GM18498 (cell line): ENCODE data around the gene BMP7.

ENCODE experiments used
- ATAC-seq: cut with Tn5 transposase; IDR thresholded peaks from one replicate; pipeline ENCODE4 v1.9.1; 2021; ENCODE audit warnings: mild to moderate bottlenecking, moderate library complexity; ENCODE audit not compliant: unreplicated experiment

BMP7 gene

GRCh38 chr20:57177636-57178280, 88.7 kb downstream of the BMP7 start:
- ATAC-seq, result no peak

- ATAC-seq, result no peak
These were observed 89.6 kb downstream of the BMP7 start for GRCh38 chr20:57176842-57177241.

- ATAC-seq, result no peak
These were observed 90.9 kb downstream of the BMP7 start for GRCh38 chr20:57175397-57176010.

- ATAC-seq, result no peak
These were observed 91.7 kb downstream of the BMP7 start for GRCh38 chr20:57174737-57175136.

DNA sequence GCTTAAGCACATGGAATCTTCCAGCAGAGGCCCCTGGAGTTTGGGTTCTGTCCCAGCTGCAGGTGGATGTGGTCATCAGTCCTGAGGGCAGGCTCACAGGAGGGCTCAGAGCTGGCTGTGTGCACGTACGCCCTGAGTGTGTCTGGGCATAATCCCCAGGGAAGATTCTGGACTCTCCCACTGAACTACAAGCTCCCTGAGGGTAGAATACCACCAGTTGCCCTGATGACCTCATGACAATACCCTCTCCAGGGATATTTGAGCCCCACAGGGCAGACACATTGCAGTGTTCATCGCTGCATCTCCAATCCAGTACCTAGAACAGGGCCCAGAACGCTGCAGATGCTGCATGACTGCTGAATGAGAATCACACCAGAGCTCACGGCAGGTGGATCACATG, 92.5 kb downstream of the BMP7 start:
- no peak for ATAC-seq

DNA sequence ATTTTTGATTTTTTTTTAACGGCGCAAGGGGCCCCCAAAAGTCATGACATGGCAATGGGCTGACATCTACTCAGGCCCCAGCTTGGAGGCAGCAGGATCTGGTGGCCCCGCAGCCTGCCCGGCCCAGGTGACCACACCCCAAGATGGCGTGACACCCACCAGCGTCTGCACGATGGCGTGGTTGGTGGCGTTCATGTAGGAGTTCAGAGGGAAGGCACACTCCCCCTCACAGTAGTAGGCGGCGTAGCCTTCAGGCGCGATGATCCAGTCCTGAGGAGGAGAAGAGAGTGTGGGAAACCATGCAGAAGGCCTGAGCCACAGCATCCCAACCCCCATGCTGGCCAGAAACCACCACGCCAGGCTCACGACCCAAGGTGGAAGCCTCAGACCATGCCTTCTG, 93.4 kb downstream of the BMP7 start:
- ATAC-seq, result no peak

- no peak for ATAC-seq
These were observed 96.1 kb downstream of the BMP7 start for GRCh38 chr20:57170343-57170742.

- ATAC-seq, result no peak
These were observed 97.3 kb downstream of the BMP7 start for GRCh38 chr20:57169162-57169561.

GRCh38 chr20:57167971-57168701, 98.3 kb downstream of the BMP7 start:
- ATAC-seq, result no peak

DNA sequence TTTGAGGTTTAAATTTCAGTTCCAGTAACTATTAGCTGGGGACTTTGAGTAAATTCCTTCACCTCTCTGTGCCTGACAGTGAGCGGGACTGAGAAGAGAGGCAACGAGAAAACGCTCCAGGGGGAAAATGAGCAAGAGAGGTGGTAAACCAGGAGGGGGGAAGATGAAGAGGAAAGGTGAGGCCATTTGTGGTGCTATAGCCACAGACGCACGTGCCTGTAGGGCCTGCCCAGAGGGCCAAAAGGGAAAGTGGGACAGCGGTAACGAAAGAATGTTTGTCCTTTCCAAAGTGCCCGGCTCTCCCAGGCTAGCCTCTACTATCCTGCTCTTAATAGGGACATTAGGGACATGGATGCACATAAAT, 99.2 kb downstream of the BMP7 start:
- ATAC-seq, result no peak

DNA sequence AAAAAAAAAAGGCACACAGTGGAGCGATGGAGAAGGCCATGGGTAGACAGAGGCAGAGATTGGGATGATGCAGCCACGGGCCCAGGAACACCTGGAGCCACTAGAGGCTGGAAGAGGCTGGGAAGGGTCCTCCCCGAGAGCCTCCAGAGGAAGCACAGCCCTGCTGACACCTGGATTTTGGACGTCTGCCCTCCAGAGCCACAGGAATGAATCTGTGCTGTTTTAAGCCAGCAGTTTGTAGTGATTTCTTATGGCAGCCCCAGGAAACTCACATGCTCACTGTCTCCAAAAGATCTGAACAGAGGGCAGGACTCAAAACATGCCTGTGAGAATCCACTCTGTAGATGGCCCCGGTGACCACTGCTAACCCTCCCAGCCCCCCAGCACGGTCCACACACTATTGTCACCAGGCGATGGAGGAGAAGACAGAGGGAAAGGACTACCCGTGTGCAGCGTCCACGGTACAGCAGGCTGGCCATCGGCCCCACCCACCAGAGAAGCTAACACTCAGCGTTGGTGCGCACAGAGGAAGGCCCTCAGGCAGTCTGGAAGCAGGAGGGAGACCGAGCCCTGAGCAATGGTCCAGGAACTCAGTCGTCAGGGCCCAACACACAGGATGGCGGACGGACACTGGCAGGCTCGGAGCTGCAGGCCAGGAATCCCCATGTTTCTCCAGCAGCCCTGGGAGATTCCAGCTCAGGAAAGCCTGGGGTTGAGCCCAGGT, 99.7 kb downstream of the BMP7 start:
- no peak for ATAC-seq

- ATAC-seq, result no peak
These were observed 100.9 kb downstream of the BMP7 start for GRCh38 chr20:57165427-57166004.

DNA sequence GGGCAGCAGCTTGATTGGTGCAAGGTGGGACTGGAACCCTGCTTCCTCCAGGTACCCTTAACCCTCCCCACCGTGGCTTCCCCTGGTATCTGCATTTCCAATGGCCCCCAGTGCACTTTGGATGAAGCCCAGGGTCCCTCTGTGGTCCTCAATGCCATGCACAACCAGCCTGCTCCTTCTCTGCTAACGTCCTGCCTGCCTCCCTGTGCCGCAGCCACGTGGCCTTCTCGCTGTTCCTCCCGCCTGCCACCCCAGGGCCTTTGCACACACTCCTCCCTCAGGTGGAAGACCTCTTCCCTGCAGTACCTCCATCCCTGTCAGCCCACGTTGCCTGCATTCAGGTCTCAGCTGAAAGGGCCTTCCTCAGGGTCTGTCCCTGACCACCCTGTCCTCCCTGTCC, 101.6 kb downstream of the BMP7 start:
- no peak for ATAC-seq

DNA sequence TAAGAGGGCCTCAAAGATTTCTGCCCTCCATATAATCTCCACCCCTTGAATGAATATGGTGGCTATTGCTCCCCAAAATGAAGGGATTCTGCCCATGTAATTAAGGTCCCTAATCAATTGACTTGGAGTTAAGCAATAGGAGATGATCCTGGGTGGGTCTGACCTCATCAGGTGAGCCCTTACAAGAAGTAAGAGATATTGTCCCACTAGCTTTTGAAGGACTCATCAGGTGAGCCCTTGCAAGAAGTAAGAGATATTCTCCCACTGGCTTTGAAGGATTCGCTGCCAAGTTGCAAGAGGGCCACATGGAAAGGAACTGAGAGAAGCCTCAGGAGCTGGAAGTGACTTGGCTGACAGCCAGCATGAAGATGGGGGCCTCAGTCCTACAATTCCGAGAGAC, 103.4 kb downstream of the BMP7 start:
- no peak for ATAC-seq

DNA sequence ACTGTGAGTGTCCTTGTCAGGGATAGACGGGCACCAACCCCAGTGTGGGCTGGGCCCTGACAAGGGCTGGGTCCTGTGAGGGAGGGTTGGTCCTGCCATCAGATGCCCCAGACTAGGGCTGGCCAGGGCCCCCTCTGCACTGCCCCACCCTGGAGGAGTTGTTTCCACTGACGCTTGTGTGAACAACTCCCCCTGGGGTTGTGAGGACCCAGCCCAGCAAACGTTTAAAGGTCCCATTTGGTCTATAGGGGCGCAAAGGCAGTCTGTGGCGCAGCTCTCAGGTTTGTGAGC, 104.1 kb downstream of the BMP7 start:
- ATAC-seq, result no peak

DNA sequence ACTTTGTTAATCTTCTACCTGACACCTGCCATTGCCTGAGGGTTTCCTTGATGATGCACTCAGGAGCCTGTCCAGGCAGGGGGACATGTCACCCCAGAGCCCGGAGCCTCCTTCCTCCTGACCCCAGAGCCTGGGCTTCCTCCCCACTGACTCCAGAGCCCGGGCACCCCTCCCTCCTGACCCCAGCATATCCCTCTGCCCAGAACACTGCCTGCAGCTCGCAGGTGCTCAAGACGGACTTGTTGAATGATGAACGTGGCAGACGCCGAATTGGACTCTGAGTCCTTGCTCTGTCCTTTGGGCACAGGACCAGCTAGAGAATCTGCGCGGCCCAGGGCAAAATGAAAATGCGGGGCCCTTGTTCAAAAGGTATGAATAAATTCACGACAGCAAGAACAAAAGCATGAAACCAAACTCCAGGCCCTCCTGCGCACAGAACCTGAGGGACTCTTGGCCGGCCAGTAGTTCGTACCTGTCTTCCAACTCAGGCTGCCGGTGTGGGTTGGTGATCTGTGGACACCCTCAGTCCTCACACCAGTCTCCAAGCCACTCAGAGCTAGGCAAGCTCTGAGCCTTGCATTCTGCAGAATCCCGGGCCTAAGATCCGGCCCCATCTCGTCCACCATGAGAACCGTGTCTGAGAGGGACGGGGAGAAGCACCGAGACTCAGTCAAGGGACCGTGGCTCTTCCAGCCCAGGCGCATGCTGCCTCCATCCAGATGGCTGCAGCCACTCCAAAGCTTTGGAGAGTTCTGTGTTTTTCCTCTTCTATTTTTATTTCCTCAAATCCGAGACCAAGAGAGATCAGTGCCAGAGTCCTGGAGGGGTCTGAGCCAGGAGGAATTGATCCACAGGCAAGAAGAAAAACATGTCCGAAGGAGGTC, 104.7 kb downstream of the BMP7 start:
- ATAC-seq, result no peak

- no peak for ATAC-seq
These were observed 105.5 kb downstream of the BMP7 start for GRCh38 chr20:57160985-57161384.

DNA sequence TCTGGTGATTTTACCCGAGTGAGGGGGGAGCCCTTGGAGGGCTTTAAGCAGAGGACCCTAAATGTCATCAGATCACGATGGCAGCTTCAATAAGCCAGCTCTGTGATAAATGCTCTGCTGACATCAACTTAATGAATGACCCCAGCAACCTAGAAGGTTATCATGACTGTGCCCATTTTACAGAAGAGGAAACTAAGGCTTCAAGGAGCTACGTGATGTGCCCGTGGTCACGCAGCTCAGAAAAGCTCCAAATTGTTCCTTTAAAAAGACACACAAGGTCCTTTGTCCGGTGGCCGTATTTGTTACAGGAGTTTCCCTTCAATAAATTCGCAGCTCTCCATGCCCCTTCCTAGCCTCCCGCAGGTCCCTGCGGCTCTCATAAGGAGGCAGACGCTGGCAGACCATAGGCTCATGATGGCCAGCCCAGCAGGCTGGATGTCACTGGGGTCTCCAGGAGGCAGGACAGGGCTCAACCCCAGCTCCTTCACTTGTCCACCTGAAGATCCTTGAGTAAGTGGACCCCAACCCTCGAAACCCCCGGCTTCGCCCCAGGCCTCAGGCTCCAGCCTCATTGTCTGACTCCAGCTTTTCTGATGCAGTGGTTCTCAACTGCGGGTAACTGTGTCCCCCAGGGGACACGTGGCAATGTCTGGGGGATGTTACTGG, 106.4 kb downstream of the BMP7 start:
- no peak for ATAC-seq

DNA sequence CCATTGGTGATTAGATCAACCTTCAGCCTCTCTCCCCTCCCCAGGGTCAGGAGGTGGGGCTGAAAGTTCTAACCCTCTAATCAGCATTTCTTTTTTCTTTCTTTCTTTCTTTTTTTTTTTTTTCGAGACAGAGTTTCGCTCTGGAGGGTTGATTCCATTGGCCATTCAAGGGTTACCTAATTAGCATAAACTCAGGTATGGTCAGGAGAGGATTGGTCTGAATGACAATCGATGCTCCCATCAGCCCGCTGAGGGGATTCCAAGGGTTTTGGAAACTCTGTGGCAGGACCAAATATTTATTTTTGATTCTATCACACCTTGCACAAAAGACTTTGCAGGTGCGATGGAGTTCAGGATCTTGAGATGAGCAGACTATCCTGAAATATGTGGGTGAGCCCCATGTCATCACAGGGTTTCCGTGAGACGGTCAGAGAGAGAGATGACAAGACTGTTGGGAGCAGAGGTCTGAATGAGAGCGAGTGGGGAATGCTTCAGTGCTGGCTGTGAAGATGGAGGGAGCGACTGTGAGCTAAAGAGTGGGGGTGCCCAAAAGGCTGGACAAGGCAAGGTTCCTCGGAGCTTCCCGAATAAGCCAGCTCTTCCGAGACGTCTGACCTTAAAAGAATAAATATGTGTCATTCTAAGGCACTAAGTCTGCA, 107.1 kb downstream of the BMP7 start:
- ATAC-seq, result no peak

GRCh38 chr20:57158474-57158873, 108.0 kb downstream of the BMP7 start:
- ATAC-seq, result no peak
